ENCODE results near the gene ERVV-1.

GRCh38 chr19:53015159-53015558, 1.4 kb downstream of the ERVV-1 start:
- TF ChIP-seq POLR2A (IDR thresholded peaks at IDR 0.05; ENCODE audit: low read depth, low read length) (no peak), POLR2AphosphoS5 (IDR thresholded peaks at IDR 0.05; ENCODE audit: low read depth, low read length) (no peak)

All from GM12892 (cell line).